GM18868 (cell line): ENCODE data around the gene ETHE1.

Experiments
- ATAC-seq: cut with Tn5 transposase; IDR thresholded peaks from one replicate; pipeline ENCODE4 v1.9.1; 2021; ENCODE audit warnings: mild to moderate bottlenecking, moderate library complexity; ENCODE audit not compliant: unreplicated experiment

ETHE1 gene

DNA sequence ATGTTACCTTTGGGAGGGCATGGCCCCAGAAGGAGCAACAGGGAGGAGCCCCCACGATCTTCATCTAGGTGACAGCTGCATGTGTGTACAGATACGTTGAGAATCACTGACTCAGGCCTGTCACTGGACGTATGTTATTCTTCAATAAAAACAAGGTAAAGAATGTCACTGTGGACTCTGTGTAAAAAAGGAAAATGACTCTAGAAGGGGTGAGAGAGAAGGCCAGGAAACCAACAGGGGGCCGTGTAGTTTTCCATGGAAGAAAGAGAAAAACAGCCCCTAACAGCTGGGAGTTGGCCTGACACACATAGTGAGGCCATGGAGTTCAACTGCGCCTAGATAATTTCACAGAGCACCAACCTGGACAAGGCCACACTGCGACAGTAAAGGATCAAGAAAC lies 59.7 kb downstream of the ETHE1 start:
- ATAC-seq = no peak

DNA sequence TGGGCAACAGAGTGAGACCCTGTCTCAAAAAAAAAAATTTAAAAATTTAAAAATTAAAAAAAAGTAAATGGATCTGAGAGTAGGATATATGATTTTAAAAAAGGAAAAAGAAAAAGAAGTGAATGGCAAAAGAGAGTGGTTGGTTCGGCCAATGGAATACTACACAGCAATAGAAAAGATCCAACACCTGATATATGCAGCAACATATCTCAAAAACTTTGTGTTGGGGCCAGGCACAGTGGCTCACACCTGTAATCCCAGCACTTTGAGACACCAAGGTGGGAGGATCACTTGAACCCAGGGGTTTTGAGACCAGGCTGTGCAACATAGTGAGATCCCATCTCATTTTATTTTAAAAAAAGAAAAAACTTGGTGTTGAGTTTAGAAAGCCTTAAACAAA lies 60.2 kb downstream of the ETHE1 start:
- ATAC-seq = no peak

DNA sequence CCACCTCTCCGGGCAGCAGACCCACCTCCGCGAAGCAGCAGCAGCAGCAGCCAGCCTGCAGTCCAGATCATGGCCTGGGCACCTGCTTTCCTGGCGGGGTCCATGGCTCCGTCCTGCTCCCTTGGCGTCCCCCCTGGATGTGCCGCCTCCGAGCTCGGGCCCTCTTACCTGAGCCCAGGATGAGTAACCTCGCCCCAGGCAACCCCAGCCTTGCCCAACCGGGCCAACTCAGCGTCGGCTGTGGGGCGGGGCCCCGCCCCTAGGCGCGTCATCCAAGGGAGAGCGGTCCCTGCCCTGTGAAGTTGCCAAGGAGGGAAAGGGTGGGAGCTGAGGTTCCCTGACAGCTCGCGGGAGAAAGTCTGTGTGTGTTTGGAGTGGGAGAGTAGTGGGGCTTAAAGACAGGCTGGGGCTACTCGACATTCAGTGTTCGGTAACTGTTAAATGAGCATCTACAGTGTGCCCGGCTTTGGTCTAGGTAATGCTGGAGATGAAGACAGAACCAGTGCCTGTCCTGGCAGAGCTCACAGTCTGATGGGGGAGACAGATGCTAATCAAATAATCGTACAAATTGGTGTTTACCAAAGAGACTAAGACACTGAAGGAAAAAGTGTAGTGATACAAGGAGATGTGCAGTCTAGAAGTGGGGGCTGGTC lies 61.4 kb downstream of the ETHE1 start, which contains the start of gene LYPD3:
Gene LYPD3 (minus strand): TSS at position 141 of the 653 bp plus-strand sequence. CDS start 37 bp downstream, at position 104.
- ATAC-seq = no peak

DNA sequence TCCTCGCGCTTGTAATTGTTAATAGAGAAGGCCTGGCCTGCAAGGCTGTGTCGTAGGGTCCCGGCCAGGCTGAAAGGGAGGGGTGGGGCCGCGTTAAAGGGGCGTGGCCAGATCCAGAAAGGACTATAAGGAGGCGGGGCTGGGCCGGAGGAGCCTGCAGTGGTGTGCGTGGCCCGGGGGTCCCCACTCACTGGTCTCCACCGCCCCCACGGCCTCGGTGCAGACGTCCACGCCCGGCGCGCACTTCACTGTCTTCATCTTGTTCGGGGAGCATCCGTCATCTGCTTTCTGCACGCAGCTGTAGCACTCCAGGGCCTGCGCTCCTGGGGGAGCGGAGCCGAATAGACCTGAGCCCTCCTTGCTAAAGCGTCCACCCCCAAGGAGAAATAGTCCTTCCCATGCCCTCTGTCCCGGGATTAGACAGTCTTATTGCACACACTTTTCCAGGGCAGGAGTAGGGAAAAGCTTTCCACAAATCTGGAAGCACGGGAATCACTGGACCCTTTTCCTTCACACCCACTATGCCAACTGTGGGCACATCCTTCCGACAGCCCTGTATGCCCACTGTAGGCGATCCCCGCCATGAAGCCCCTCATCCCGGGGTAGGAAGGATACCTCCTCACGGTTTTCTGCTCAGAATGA lies 62.7 kb downstream of the ETHE1 start:
- ATAC-seq = peak; percentile 35

DNA sequence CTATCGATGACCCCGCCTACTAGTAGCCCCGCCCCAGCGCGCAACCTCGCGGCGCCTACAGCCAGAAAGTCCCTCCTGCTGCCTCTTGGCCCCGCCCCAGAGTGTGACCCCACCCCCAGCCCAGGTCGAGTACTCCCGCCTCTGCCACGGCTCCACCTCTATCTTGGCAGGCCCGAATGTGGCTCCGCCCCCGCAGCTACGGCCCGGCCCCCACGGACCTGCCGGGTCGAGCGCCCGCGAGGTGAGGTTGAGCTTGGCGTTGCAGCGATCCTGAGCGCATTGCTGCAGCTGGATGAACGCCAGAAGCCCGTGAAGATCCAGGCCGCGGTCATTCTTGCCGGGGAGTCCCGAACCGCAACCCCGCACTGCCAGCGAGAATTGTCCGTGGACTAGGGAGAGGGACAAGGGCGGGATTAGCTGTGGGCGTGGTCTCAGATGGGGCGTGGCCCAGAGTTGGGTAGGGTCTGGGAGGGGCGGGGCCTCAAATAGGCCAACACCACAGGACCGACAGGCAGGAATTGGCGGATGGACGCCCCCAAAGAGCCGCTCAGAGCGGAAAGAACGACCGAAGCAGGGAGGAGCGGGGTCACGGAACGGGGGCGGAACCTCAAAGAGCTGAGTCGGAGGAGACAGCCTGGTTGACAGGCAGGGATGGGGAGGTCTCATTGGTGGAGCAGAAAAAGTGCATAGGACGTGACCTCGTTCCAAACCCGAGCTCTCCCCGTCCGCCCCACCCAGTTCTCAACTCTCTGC lies 63.4 kb downstream of the ETHE1 start:
- ATAC-seq = peak; percentile 84

DNA sequence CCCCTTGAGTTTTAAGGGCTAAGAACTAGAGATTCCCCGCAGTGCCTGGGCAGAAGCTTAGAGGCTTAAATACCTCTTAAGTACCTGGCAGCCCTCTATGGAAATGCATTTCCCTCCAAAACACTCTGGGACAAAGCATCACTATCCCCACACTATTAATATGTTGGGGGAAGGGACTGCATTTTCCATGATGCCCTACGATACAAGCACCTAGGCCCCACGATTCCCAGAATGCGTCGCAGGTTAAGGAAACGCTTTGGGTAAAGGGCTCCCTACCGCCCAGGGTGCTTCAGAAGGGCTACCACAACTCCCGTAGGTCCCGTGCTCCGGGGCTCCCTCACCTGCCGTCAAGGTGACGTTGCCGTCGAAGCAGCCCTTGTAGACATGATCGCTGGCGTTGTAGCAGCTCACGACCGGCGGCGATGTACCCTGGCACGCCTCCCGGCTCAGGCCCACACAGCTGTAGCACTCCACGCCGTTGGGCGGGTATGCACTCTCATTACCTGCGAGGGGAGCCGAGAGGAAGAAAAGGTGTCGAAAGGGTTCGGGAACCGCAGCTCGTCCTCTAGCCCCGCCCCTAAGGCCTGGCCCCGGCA lies 64.1 kb downstream of the ETHE1 start:
- ATAC-seq = no peak

DNA sequence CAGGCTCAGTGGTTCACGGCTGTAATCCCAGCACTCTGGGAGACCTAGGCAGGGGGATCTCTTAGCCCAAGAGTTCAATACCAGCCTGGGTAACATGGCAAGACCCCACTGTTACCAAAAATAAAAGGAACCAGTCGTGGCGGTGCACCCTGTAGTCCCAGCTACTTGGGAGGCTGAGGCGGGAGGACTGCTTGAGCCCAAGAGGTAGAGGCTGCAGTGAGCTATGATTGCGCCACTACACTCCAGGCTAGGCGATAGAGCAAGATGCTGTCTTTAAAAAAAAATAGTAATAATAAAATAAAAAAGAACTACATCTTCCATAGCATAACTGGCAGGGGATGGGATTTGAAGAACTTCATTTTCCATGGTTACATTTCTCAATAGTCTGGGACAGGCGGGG lies 64.6 kb downstream of the ETHE1 start:
- no peak for ATAC-seq

DNA sequence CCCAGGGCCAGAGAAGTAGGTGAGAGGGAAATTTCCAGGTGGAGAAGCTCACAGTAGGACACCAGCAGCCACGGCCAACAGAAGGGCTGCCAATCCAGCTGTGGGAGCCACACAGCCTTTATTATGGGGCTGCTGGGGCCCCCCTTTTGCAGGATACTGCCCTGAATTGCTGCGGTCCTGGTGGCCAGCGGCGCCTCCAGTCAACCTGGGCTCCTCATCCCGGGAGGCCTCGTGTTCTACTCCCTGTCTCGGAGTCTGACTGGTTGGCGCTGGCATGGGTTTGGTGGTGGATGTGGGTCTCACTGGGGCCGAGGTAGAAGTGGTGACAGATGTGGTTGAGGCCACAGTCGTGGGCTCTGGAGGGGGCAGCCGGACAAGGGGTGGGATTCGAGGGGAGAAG lies 65.7 kb downstream of the ETHE1 start:
- ATAC-seq = no peak

DNA sequence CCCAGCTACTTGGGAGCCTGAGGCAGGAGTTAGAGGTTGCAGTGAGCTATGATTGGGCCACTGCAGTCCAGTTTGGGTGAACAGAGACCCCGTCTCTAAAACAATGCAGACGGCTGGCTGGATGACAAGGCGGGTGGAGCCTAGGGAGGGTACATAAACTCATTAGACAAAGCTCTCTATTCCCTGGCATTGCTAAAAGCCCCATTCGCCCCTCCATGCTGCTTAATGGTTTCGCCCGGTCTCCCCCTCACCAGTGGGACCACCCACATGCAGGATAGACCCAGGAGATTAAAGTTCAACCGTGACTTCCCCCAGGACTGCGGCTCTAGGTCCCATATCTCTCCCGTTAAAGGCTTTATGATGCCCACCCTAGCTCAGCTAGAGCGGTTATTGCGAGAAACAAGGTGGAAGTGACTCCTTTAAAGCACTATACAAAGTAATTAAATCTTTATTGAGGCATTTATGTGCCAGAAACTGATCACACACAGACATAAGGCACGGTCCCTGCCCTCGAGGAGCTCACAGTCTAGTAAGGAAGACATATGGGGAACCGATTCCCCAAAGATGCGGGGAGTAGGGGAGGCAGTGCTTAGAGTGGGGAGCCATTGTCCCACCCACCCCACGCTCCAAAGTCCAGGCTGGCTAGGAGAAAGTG lies 66.5 kb downstream of the ETHE1 start:
- ATAC-seq = no peak

DNA sequence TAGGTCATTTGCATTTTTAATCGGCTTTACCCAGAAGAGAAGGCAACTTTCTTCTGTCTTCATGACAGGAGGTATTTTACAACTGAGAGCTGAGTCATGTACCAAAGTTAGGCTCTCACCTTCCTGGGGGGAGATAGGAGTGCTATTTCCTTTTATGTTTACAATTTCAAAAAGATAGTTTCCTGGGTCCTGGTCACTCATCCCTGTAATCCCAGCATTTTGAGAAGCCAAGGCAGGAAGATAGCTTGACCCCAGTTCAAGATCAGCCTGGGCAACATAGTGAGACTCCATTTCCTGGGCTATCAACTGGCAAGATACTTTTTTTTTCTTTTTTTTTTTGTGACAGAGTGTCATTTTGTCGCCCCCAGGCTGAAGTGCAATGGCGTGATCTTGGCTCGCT lies 69.2 kb downstream of the ETHE1 start:
- no peak for ATAC-seq
